ENCODE data around the gene CNTN5.
"Not testable (repeated sequence)": the region's sequence is repeated elsewhere in the genome, so short reads cannot be mapped to it uniquely, and the experiment has no call there.

Gene CNTN5

GRCh38 chr11:99281331-99281730, 260.6 kb downstream of the CNTN5 start:
- no peak for DNase-seq

- DNase-seq: not testable (repeated sequence)
These were observed 277.2 kb downstream of the CNTN5 start for GRCh38 chr11:99297925-99298324.

- DNase-seq: no peak
These were observed 286.9 kb downstream of the CNTN5 start for GRCh38 chr11:99307510-99308088.

- DNase-seq: no peak
These were observed 291.1 kb downstream of the CNTN5 start for GRCh38 chr11:99311870-99312269.

GRCh38 chr11:99316776-99317520, 296.2 kb downstream of the CNTN5 start:
- peak; percentile 27 for DNase-seq

GRCh38 chr11:99320769-99321290, 300.1 kb downstream of the CNTN5 start:
- DNase-seq: no peak

GRCh38 chr11:99325847-99326246, 305.1 kb downstream of the CNTN5 start:
- no peak for DNase-seq

- DNase-seq: no peak
These were observed 306.3 kb downstream of the CNTN5 start for GRCh38 chr11:99327066-99327465.

- DNase-seq: no peak
These were observed 306.8 kb downstream of the CNTN5 start for GRCh38 chr11:99327527-99327926.

- DNase-seq: no peak
These were observed 312.9 kb downstream of the CNTN5 start for GRCh38 chr11:99333621-99334020.

GRCh38 chr11:99343117-99343516, 322.4 kb downstream of the CNTN5 start:
- no peak for DNase-seq

- peak; percentile 25 for DNase-seq
These were observed 328.5 kb downstream of the CNTN5 start for GRCh38 chr11:99349151-99349673.

GRCh38 chr11:99351624-99352023, 330.9 kb downstream of the CNTN5 start:
- no peak for DNase-seq

- DNase-seq: no peak
These were observed 331.9 kb downstream of the CNTN5 start for GRCh38 chr11:99352642-99353041.

GRCh38 chr11:99366546-99366945, 345.8 kb downstream of the CNTN5 start:
- DNase-seq: no peak

- DNase-seq: no peak
These were observed 347.8 kb downstream of the CNTN5 start for GRCh38 chr11:99368583-99368982.

- peak; percentile 34 for DNase-seq
These were observed 349.9 kb downstream of the CNTN5 start for GRCh38 chr11:99370549-99371216.

- DNase-seq: no peak
These were observed 350.5 kb downstream of the CNTN5 start for GRCh38 chr11:99371257-99371656.

GRCh38 chr11:99376463-99376862, 355.7 kb downstream of the CNTN5 start:
- no peak for DNase-seq

- peak; percentile 25 for DNase-seq
These were observed 363.0 kb downstream of the CNTN5 start for GRCh38 chr11:99383648-99384245.

GRCh38 chr11:99391245-99391644, 370.5 kb downstream of the CNTN5 start:
- DNase-seq: no peak

- DNase-seq: no peak
These were observed 385.6 kb downstream of the CNTN5 start for GRCh38 chr11:99406345-99406744.

- no peak for DNase-seq
These were observed 389.9 kb downstream of the CNTN5 start for GRCh38 chr11:99410636-99411035.

Data from NCI-H1694 treated with DMSO at 0.1 percent for 48 hours (cell line).